ENCODE results near the gene UBP1. TPM values are rescaled to one million over a fixed set of nuclear protein-coding genes. Genes with fewer than 3 reads are reported as not detected.
A peak's percentile ranks its signal among the peaks of the same experiment; 100 is the strongest.

The UBP1 gene
- total RNA-seq, 1 donor from 2014 or later: 74.1 TPM

GRCh38 chr3:33438881-33439545 is 1.2 kb downstream of the UBP1 start:
- Histone ChIP-seq H3K9ac (peak overlapping the region; percentile 84), H2AFZ (replicated peaks) (peak overlapping the region; percentile 27), H3K9me3 (ENCODE audit: low read depth) (no peaks in the 10 kb centered on the region), H3K4me2 (peak overlapping the region; percentile 87), H3K4me1 (peaks cover 23% of the 10 kb centered on the region), H3K36me3 (no peaks in the 10 kb centered on the region), H3K27ac (peak overlapping the region; percentile 94), H3K4me3 (peak overlapping the region; percentile 72), H4K20me1 (ENCODE audit: low read depth) (peaks cover 47% of the 10 kb centered on the region), H3K79me2 (ENCODE audit: low read depth) (peaks cover 57% of the 10 kb centered on the region), H3F3A (ENCODE audit: low read depth) (peaks cover 29% of the 10 kb centered on the region), H3K27me3 (no peaks in the 10 kb centered on the region)
- DNase-seq (ENCODE audit: low spot score): no peak
- peaks cover 30% of the 10 kb centered on the region for H3K4me1 Mint-ChIP-seq
- peak overlapping the region; percentile 47 for H3K27ac Mint-ChIP-seq
- H3K36me3 Mint-ChIP-seq: peaks cover 1% of the 10 kb centered on the region
- H3K9me3 Mint-ChIP-seq: no peaks in the 10 kb centered on the region
- H3K27me3 Mint-ChIP-seq (ENCODE audit: insufficient read depth, low read depth): peaks cover 8% of the 10 kb centered on the region
- H3K4me3 Mint-ChIP-seq: peak overlapping the region; percentile 92
- TF ChIP-seq EZH2 (IDR thresholded peaks at IDR 0.05): no peak
- no peak for TF ChIP-seq EZH2phosphoT487 (IDR thresholded peaks at IDR 0.05)
- TF ChIP-seq, protein P1, sequence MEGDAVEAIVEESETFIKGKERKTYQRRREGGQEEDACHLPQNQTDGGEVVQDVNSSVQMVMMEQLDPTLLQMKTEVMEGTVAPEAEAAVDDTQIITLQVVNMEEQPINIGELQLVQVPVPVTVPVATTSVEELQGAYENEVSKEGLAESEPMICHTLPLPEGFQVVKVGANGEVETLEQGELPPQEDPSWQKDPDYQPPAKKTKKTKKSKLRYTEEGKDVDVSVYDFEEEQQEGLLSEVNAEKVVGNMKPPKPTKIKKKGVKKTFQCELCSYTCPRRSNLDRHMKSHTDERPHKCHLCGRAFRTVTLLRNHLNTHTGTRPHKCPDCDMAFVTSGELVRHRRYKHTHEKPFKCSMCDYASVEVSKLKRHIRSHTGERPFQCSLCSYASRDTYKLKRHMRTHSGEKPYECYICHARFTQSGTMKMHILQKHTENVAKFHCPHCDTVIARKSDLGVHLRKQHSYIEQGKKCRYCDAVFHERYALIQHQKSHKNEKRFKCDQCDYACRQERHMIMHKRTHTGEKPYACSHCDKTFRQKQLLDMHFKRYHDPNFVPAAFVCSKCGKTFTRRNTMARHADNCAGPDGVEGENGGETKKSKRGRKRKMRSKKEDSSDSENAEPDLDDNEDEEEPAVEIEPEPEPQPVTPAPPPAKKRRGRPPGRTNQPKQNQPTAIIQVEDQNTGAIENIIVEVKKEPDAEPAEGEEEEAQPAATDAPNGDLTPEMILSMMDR (IDR thresholded peaks at IDR 0.05): no peak

DNA sequence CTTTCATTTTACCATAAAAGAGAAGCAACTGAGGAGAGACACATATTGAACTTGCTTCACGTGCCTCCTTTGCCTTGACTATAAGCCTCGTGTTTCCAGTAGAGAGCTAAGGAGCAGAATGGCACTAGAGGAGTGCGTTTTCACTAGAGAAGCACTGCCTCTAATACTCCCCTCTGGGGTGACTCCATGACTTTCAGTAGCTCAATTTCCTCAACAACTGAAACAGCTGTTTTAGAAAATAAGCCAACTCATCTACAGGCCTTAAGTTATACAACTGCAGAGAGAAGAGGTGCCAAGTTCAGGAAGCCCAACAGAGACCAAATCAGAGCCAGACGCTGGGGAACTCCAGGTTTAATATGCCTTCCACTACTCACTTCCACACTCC is 1.9 kb downstream of the UBP1 start:
- Histone ChIP-seq H3K9me3 (ENCODE audit: low read depth) (no peaks in the 10 kb centered on the region), H3K36me3 (no peaks in the 10 kb centered on the region), H4K20me1 (ENCODE audit: low read depth) (peaks cover 48% of the 10 kb centered on the region), H2AFZ (replicated peaks) (no peak overlapping the region), H3K27me3 (no peaks in the 10 kb centered on the region), H3K9ac (peak overlapping the region; percentile 84), H3K27ac (no peak overlapping the region), H3K4me2 (peak overlapping the region; percentile 87), H3F3A (ENCODE audit: low read depth) (peaks cover 29% of the 10 kb centered on the region), H3K4me3 (peak overlapping the region; percentile 72), H3K4me1 (peaks cover 23% of the 10 kb centered on the region), H3K79me2 (ENCODE audit: low read depth) (peaks cover 65% of the 10 kb centered on the region)
- Mint-ChIP-seq H3K36me3 (peaks cover 1% of the 10 kb centered on the region), H3K4me3 (peak overlapping the region; percentile 92), H3K27ac (peak overlapping the region; percentile 69), H3K4me1 (peaks cover 30% of the 10 kb centered on the region), H3K9me3 (no peaks in the 10 kb centered on the region), H3K27me3 (ENCODE audit: insufficient read depth, low read depth) (peaks cover 8% of the 10 kb centered on the region)
- TF ChIP-seq, protein P1 (IDR thresholded peaks at IDR 0.05): no peak
- TF ChIP-seq EZH2phosphoT487 (IDR thresholded peaks at IDR 0.05) (no peak), EZH2 (IDR thresholded peaks at IDR 0.05) (no peak)
- DNase-seq (ENCODE audit: low spot score): peak; percentile 18

DNA sequence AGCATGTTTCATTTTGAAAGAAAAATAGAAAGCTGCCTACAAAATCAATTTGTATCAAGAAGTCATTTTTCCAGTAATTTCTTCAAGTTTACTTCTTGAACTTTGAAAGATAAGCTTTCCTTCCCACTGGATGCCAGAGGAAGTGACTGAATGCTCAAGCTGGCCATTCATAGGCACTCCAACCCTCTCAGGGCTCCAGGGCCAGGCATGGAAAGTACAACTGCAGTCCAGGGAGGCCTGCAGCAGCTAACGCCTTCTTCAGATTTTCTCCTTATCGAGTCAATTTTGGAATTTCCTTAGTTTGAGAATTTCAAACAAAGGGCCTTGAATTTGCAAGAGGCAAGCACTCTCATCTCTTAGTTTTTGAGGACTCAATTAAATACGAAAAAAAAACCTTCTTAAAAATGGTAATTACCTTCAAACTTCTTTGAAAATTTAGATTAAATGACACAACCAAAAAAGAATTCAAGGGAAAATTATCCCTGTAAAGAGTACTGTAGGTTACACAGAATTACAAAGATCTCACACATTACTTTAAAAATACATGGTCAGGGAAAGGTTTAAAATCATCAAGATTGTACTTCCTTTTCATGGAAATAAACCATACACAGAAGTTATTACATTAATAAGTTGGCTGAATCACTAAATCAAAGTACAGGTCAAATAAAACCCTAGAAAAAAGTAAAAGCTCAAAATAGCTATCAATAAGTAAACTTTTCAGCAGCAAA is 2.5 kb downstream of the UBP1 start:
- H3K27ac ChIP-seq: no peak overlapping the region

More for the DNA sequence above, 2.5 kb downstream of the UBP1 start:
- Mint-ChIP-seq H3K4me1 (peaks cover 30% of the 10 kb centered on the region), H3K27me3 (ENCODE audit: insufficient read depth, low read depth) (peaks cover 8% of the 10 kb centered on the region), H3K36me3 (peaks cover 1% of the 10 kb centered on the region), H3K4me3 (peak overlapping the region; percentile 92), H3K9me3 (no peaks in the 10 kb centered on the region), H3K27ac (peak overlapping the region; percentile 69)
- Histone ChIP-seq H2AFZ (replicated peaks) (no peak overlapping the region), H3K4me2 (peak overlapping the region; percentile 87), H3K27me3 (no peaks in the 10 kb centered on the region), H3K79me2 (ENCODE audit: low read depth) (peaks cover 70% of the 10 kb centered on the region), H3K9ac (peak overlapping the region; percentile 84), H4K20me1 (ENCODE audit: low read depth) (peaks cover 53% of the 10 kb centered on the region), H3K9me3 (ENCODE audit: low read depth) (no peaks in the 10 kb centered on the region), H3K4me1 (peaks cover 23% of the 10 kb centered on the region), H3F3A (ENCODE audit: low read depth) (peaks cover 29% of the 10 kb centered on the region), H3K4me3 (peak overlapping the region; percentile 72), H3K36me3 (no peaks in the 10 kb centered on the region)
- peak; percentile 39 for DNase-seq (ENCODE audit: low spot score)
- TF ChIP-seq EZH2phosphoT487 (IDR thresholded peaks at IDR 0.05) (no peak), EZH2 (IDR thresholded peaks at IDR 0.05) (no peak)
- TF ChIP-seq, protein P1 (IDR thresholded peaks at IDR 0.05): no peak
